ENCODE measurements around the gene PNKD.
A peak's percentile ranks its signal among the peaks of the same experiment; 100 is the strongest.

Gene PNKD

DNA sequence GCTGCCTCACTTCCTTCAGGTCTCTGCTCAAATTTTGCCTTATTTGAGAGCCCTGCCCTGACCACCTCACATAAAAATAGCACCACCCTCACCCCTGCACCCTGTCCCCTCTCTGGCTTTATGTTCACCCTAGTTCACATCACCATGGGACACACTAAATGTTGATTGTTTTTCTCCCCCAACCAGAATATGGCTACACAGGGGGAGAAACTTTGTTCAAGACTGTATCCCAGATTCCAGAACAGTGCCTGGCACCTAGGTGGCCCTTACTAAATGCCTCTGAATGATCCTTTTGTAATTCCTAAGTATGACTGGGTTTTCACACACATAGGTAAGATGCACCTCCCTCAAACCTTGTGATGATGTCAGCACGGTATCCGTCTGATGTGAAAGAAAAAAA lies 58.0 kb downstream of the PNKD start:
- Mint-ChIP-seq H3K4me1 (peaks cover 80% of the 10 kb centered on the region), H3K27ac (peak overlapping the region; percentile 26 to 43 (median 36)), H3K9me3 (no peaks in the 10 kb centered on the region)

GRCh38 chr2:218329027-218329825 lies 58.9 kb downstream of the PNKD start:
- Mint-ChIP-seq H3K4me3 (no peak overlapping the region), H3K4me1 (peaks cover 74% of the 10 kb centered on the region), H3K27me3 (ENCODE audit: low read depth) (peaks cover 9% of the 10 kb centered on the region), H3K36me3 (ENCODE audit: low read depth) (no peaks in the 10 kb centered on the region), H3K9me3 (no peaks in the 10 kb centered on the region), H3K27ac (peak overlapping the region; percentile 36 to 86 (median 71))
- no peak for TF ChIP-seq CTCF (IDR thresholded peaks at IDR 0.05; ENCODE audit: unreplicated experiment in 3 of 3)

More for the DNA sequence above, 58.0 kb downstream of the PNKD start:
- Mint-ChIP-seq H3K27me3 (ENCODE audit: low read depth) (peaks cover 16% of the 10 kb centered on the region), H3K4me3 (no peak overlapping the region), H3K36me3 (ENCODE audit: low read depth) (no peaks in the 10 kb centered on the region)
- TF ChIP-seq CTCF (IDR thresholded peaks at IDR 0.05; ENCODE audit: unreplicated experiment in 3 of 3), result no peak

DNA sequence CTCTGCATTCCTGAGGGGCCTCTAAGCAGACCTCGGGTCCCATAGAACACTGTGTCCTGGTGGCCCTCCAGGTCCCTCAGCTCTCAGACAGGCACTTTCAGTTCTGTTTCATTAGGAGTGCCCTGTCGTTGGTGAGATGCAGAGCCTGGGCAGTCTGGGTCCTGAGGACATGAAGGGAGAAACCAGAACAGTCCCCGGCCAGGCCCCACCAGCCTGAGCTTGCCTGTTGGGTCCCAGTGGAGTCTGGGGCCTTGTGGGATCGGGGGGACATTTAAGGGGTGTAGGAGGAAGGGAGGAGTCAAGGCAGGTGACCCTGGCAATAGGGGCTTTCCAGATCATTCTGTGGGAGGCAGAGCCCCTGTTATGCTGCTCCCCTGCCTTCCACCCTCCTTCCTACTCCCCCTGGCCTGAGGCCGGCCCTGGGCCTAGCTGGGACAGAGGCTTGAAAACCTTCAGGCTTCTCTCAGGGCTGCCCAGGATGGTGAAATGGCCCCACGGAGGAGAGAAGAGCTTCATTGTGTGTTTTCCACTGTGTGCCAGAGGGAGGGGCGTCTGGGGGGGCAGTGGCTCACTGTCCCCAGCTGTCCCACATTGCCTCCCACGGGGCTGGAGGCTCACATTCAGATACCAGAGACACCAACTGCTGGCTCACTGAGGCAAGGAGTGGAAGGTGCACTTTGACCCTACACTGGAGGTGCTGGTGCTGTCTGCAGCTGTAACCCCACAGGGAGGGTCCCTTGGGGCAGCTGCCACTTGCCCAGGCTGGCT lies 59.7 kb downstream of the PNKD start:
- Mint-ChIP-seq H3K27ac (peak overlapping the region; percentile 36 to 86 (median 60)), H3K27me3 (ENCODE audit: low read depth) (peaks cover 9% of the 10 kb centered on the region), H3K9me3 (no peaks in the 10 kb centered on the region), H3K36me3 (ENCODE audit: low read depth) (no peaks in the 10 kb centered on the region), H3K4me1 (peaks cover 72% of the 10 kb centered on the region), H3K4me3 (no peak overlapping the region)
- TF ChIP-seq CTCF (IDR thresholded peaks at IDR 0.05; ENCODE audit: unreplicated experiment in 3 of 3), result no peak

- H3K27me3 Mint-ChIP-seq (ENCODE audit: low read depth), result peaks cover 5% of the 10 kb centered on the region
Observed at GRCh38 chr2:218331745-218332144, 61.4 kb downstream of the PNKD start.

GRCh38 chr2:218332288-218332687 lies 62.0 kb downstream of the PNKD start:
- Mint-ChIP-seq H3K4me3 (no peak overlapping the region), H3K9me3 (no peaks in the 10 kb centered on the region), H3K4me1 (peaks cover 54% of the 10 kb centered on the region), H3K27me3 (ENCODE audit: low read depth) (peaks cover 5% of the 10 kb centered on the region), H3K36me3 (ENCODE audit: low read depth) (no peaks in the 10 kb centered on the region), H3K27ac (peak overlapping the region; percentile 86 to 95 (median 88))
- no peak for TF ChIP-seq CTCF (IDR thresholded peaks at IDR 0.05; ENCODE audit: unreplicated experiment in 3 of 3)

More at GRCh38 chr2:218331745-218332144, 61.4 kb downstream of the PNKD start:
- H3K4me1 Mint-ChIP-seq, result peaks cover 59% of the 10 kb centered on the region
- peak overlapping the region; percentile 63 to 95 (median 88) for H3K27ac Mint-ChIP-seq
- H3K9me3 Mint-ChIP-seq, result no peaks in the 10 kb centered on the region
- H3K36me3 Mint-ChIP-seq (ENCODE audit: low read depth), result no peaks in the 10 kb centered on the region
- no peak overlapping the region for H3K4me3 Mint-ChIP-seq
- no peak for TF ChIP-seq CTCF (IDR thresholded peaks at IDR 0.05; ENCODE audit: unreplicated experiment in 3 of 3)

Data from nephron (organoid).